Fibroblast of the aortic adventitia (primary cell): ENCODE results near the gene PHACTR3. TPM values are rescaled to one million over a fixed set of nuclear protein-coding genes. Genes with fewer than 3 reads are reported as not detected.

Experiments
- DNase-seq: peaks from one replicate; pipeline ENCODE4 v3.0.0-alpha.2; 2010; ENCODE audit warnings: low read depth
- H3K4me3 ChIP-seq: 2 replicates; pipeline ENCODE4 v1.5.1; 2011; ENCODE audit warnings: low read depth, mild to moderate bottlenecking, control low read depth, low read length, moderate library complexity
- total RNA-seq: library from RNA; depleted of rRNA; stranded (reverse); fragments of >200 nt; gene quantifications from 2 replicates; pipeline ENCODE4 v1.2.3, GENCODE V29; 2012; ENCODE audit warnings: low replicate concordance
- TF ChIP-seq, protein P1 (sequence below): IDR thresholded peaks from 2 replicates; pipeline ENCODE4 v1.5.1; 2011; ENCODE audit warnings: mild to moderate bottlenecking, low read length, control low read depth, inconsistent platforms; ENCODE audit not compliant: insufficient read depth

PHACTR3 gene
- total RNA-seq, 1 donor = not detected

DNA sequence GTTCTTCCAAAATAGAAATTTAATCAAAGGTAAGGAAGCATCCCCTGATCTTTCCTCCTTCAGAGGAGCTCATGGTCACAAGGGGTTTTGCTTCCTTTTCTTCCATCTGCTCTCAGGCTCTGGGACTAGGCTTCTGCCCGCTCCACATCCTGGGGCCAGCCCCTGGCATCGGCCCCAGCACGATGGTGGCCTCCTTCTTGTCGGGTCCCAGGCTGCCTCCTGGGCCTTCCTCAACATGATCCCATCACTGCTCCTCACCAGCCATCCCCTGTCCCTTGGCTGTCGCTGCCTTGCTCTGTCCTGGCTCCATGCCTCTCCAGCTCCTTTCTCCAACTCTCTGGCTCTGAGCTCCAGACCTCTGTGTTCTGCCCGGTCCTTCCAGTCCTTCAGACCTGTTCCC is 4.1 kb downstream of the PHACTR3 start:
- TF ChIP-seq, protein P1, sequence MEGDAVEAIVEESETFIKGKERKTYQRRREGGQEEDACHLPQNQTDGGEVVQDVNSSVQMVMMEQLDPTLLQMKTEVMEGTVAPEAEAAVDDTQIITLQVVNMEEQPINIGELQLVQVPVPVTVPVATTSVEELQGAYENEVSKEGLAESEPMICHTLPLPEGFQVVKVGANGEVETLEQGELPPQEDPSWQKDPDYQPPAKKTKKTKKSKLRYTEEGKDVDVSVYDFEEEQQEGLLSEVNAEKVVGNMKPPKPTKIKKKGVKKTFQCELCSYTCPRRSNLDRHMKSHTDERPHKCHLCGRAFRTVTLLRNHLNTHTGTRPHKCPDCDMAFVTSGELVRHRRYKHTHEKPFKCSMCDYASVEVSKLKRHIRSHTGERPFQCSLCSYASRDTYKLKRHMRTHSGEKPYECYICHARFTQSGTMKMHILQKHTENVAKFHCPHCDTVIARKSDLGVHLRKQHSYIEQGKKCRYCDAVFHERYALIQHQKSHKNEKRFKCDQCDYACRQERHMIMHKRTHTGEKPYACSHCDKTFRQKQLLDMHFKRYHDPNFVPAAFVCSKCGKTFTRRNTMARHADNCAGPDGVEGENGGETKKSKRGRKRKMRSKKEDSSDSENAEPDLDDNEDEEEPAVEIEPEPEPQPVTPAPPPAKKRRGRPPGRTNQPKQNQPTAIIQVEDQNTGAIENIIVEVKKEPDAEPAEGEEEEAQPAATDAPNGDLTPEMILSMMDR = no peak
- no peak for DNase-seq
- no peak overlapping the region for H3K4me3 ChIP-seq

DNA sequence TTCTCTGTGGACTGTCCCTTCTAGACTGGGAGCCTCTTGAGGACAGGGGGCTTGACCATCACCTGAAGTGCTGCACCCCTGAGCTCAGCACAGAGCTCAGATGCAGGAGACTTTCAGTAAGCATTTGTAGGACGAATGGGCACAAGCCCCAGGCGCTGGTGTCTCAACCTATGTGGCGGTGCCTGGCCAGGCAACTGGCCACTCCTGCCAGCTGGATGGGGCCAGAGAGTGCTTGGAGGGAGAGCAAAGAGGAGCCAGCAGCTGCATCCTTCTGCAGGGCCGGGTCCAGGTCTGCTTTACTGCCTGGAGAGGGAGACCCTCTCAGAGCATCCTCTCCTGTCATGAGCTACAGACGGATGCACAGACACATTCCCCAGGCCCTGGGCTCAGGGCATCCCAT is 4.5 kb downstream of the PHACTR3 start:
- no peak overlapping the region for H3K4me3 ChIP-seq
- DNase-seq = no peak
- TF ChIP-seq, protein P1 = no peak

DNA sequence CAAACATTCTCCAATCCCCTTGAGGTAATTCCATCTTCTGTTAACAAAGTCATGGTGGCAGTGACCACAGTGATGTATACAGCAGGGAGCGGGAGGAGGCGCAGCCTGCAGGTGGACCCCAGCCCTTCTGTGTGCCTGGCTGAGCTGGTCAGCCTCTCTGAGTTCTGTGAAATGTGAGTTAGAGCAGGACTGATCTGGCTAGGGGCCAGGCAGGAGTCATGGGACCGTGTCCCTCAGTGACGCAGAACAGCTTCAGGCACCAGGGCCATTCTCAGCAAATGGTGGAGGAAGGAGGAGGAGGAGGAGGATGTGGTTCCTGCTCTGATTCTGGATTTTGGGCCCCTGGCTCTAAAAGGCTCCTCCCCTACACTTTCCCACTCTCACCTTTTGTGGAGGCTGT is 6.9 kb downstream of the PHACTR3 start:
- no peak for DNase-seq
- H3K4me3 ChIP-seq = no peak overlapping the region
- TF ChIP-seq, protein P1 = no peak

DNA sequence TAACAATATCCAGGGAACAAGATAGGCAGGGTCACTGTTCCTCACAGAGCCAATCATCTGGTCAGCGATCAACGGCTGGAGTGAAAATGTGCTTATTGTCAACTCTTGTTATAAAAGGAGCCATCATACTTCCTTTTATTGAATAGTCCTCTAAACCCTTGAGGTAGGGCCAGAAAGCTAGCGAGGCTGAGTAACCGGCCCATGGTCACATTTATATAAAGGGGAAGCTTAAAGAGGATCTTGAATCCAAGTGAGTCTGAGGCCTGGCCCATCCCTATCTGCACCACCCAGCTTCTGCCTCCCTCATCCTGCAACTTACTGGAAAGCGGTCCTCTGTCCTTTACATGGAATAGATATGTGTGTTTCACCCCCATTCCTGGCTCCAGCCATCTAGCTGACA is 9.5 kb downstream of the PHACTR3 start:
- DNase-seq = no peak
- TF ChIP-seq, protein P1 = no peak
- no peak overlapping the region for H3K4me3 ChIP-seq

DNA sequence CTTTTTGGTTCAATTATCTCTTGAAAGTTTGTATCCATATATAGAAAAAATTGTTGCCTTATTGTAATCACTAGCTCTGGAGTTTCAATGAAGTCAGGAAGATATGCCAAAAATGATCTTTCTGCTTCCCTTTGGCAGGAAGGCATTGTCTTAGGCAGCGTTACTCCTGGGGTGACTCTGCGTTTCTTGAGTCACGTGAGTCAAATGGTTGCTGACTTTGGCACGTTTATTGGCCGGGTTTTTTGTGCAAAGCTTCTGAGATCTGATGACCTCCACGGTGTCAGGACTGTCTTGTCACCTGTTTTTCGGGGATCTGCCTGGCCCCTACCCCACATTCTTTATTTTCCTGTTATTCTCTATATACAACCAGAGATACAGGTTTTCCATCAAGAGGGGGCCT is 10.4 kb downstream of the PHACTR3 start:
- H3K4me3 ChIP-seq = no peak overlapping the region
- TF ChIP-seq, protein P1 = no peak
- DNase-seq = no peak

DNA sequence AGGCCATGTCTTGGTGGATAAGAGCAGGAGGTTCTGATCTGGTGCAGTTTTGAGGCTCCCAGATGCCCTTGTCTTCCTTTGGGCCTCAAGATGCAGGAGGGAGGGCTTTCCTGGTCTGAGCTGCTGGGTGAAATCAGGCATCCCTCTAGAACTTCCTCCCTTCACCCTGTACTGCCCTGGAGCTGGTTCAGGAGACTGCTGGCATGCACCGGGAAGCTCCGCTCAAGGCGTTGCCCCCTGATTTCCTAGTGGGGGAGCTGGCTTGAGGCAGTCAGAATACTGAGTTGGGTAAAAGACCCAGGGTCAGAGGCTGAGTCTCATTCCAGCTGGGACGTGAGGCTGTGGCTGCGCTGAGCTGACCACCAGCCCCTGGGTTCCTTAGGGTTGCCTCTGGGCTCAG is 12.0 kb downstream of the PHACTR3 start:
- TF ChIP-seq, protein P1 = no peak
- no peak overlapping the region for H3K4me3 ChIP-seq
- DNase-seq = no peak

DNA sequence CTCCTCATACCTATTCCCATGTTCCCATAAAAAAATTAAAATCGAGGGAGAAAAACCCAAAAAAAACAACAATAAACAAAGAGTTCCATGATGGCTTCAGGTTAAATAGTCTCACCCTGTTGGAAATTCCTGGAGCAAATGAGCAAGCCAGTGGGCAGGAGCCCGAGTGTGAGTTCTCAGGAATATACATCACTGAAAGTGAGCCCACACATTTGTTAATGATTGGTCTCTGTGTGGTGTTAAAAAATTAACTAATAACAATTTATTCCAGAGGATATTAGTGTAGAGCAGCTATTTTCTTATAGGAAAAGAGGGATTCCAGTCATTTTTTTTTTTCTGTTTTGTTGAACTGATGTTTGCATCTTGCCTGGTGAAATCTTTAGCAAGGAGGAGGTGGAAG is 12.9 kb downstream of the PHACTR3 start:
- DNase-seq = no peak
- H3K4me3 ChIP-seq = no peak overlapping the region
- TF ChIP-seq, protein P1 = no peak
